RWPE1 (cell line): ENCODE data around the gene RUBCN.
A peak's percentile ranks its signal among the peaks of the same experiment; 100 is the strongest.

Experiments used
- CTCF ChIA-PET: fragments of 350-600 bp; sonication (Branson Sonifier 250); formaldehyde crosslinking; extraction: SDS; loops from one replicate; lab custom pipeline; 2021; lab: Yijun Ruan, JAX
- POLR2A ChIA-PET: fragments of 400-600 bp; formaldehyde crosslinking; extraction: SDS; loops from one replicate; lab custom pipeline; 2020; ENCODE audit warnings: antibody characterized with exemption; ENCODE audit not compliant: low non-redundant PET; lab: Yijun Ruan, JAX
- DNase-seq: peaks from one replicate; pipeline ENCODE4 v3.0.0; 2012; ENCODE audit warnings: low spot score
- H3K27ac ChIP-seq: fragments of 450-650 bp; 2 replicates; pipeline ENCODE4 v1.5.1; 2017
- TF ChIP-seq, protein P1 (sequence below): fragments of 450-650 bp; conservative IDR thresholded peaks from 2 replicates; pipeline ENCODE4 v1.5.1; 2017; ENCODE audit warnings: low read depth, mild to moderate bottlenecking

The RUBCN gene

DNA sequence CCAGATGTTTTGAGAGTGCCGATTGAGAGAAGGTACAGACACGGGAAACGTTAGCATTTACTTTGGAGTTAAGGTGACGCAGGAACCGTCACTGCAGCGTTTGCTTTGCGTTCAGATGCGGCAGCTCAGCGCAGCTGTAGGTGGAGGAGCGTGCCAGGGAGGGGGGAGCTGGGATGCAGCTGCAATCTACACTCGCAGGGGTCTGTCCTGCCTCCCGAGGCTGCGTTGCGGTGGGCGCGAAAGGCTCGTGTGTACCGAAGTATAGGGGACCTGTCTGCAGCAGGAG, 12.6 kb upstream of the RUBCN start:
- ChIA-PET POLR2A (no interaction called here), CTCF (interaction anchor here (0.5 kb wide), 1 partner anchor 450 kb away, joined by 3 read pairs; no protein-coding TSS in a partner anchor)
- TF ChIP-seq, protein P1, sequence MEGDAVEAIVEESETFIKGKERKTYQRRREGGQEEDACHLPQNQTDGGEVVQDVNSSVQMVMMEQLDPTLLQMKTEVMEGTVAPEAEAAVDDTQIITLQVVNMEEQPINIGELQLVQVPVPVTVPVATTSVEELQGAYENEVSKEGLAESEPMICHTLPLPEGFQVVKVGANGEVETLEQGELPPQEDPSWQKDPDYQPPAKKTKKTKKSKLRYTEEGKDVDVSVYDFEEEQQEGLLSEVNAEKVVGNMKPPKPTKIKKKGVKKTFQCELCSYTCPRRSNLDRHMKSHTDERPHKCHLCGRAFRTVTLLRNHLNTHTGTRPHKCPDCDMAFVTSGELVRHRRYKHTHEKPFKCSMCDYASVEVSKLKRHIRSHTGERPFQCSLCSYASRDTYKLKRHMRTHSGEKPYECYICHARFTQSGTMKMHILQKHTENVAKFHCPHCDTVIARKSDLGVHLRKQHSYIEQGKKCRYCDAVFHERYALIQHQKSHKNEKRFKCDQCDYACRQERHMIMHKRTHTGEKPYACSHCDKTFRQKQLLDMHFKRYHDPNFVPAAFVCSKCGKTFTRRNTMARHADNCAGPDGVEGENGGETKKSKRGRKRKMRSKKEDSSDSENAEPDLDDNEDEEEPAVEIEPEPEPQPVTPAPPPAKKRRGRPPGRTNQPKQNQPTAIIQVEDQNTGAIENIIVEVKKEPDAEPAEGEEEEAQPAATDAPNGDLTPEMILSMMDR = no peak
- peak overlapping the region; percentile 96 for H3K27ac ChIP-seq
- DNase-seq = peak; percentile 68

GRCh38 chr3:197748597-197749314, 12.1 kb upstream of the RUBCN start:
- no peak for DNase-seq
- H3K27ac ChIP-seq = peak overlapping the region; percentile 96
- TF ChIP-seq, protein P1 = no peak
- ChIA-PET CTCF (interaction anchor here (0.5 to 0.7 kb wide), 3 partner anchors 35 to 454 kb away, joined by 3 to 5 read pairs (median 4); no protein-coding TSS in a partner anchor), POLR2A (no interaction called here)

- no peak overlapping the region for H3K27ac ChIP-seq
- POLR2A ChIA-PET = no interaction called here
- TF ChIP-seq, protein P1 = no peak
- CTCF ChIA-PET = interaction anchor here (0.6 kb wide), 1 partner anchor 74 kb away, joined by 3 read pairs; no protein-coding TSS in a partner anchor
- no peak for DNase-seq
Observed at GRCh38 chr3:197746801-197747237, 10.1 kb upstream of the RUBCN start.

GRCh38 chr3:197746209-197746608, 9.5 kb upstream of the RUBCN start:
- H3K27ac ChIP-seq = no peak overlapping the region
- CTCF ChIA-PET = no interaction called here
- TF ChIP-seq, protein P1 = no peak
- DNase-seq = no peak
- POLR2A ChIA-PET = no interaction called here

- DNase-seq = no peak
- H3K27ac ChIP-seq = no peak overlapping the region
- ChIA-PET CTCF (interaction anchor here (0.6 kb wide), 1 partner anchor 269 kb away, joined by 5 read pairs; no protein-coding TSS in a partner anchor), POLR2A (no interaction called here)
- TF ChIP-seq, protein P1 = no peak
Observed at GRCh38 chr3:197742787-197743186, 6.1 kb upstream of the RUBCN start.

DNA sequence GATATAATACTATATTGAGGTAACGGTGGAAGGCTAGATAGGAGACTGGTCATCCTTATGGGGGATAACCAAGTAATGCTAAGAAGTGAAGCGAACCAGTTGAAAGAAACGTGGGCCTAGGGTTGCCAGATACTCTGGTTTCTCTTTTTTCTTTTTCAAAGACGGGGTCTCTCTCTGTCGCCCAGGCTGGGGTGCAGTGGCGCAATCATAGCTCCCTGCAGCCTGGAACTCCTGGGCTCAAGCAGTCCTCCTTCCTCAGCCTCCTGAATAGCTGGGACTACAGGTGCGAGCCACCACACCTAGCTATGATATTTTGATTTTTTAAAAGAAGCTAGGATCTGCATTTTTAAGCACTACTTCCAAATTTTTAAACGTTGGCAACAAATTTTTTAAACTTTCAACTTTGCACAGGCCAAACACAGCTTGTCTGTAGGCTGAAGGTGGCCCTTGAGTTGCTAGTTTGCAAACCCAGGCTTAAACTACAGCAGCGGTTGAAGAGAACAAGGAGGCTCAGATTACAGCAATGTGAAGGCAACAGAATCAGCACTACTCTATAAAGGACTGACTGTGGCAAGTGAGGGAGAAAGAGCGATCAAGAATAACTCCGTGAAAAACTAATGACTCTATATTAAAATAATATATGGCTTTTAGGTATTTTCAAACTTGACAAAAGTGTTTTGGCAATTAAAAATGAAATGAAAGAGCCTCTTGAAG, 1.2 kb upstream of the RUBCN start:
- TF ChIP-seq, protein P1 = no peak
- ChIA-PET CTCF (no interaction called here), POLR2A (no interaction called here)
- no peak for DNase-seq
- H3K27ac ChIP-seq = peak overlapping the region; percentile 77
